B cell (primary cell): ENCODE results near the gene DCDC1.

Source experiments
- CTCF ChIP-seq: fragments of 200-600 bp; IDR thresholded peaks from one replicate; pipeline ENCODE4 v1.8.0; 2022; ENCODE audit warnings: antibody characterized with exemption, mild to moderate bottlenecking
- EZH2 ChIP-seq: IDR thresholded peaks from 2 replicates; pipeline ENCODE4 v1.6.1; 2012; ENCODE audit warnings: borderline replicate concordance, low read depth, mild to moderate bottlenecking, moderate library complexity, low read length; ENCODE audit not compliant: insufficient read depth, poor library complexity, severe bottlenecking

- TF ChIP-seq CTCF (no peak), EZH2 (no peak)
Observed at GRCh38 chr11:30908857-30909256, 460.7 kb downstream of the DCDC1 start.
